GM18520 (cell line): ENCODE measurements around the gene AUH.

Experiments used
- ATAC-seq: cut with Tn5 transposase; IDR thresholded peaks from one replicate; pipeline ENCODE4 v1.9.1; 2021; ENCODE audit not compliant: unreplicated experiment

The AUH gene

DNA sequence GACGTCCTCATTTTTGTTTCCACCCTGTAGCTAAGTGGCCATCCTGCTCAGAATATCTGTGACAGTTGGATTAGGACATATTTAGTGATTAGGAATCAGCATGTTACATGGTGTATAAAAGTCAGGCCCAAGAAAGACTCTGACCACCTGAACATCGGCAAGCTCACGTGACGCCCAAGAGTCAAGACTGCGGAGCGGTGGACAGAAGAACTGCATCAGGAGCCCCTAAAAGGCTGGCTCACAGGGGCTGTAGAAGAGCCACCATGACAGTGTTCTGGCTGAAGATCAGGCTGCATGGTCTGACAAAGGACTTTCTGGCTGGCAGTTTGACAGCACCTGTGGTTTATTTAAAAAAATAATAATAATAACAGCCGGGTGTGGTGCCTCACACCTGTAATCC is 185.3 kb downstream of the AUH start:
- no peak for ATAC-seq

DNA sequence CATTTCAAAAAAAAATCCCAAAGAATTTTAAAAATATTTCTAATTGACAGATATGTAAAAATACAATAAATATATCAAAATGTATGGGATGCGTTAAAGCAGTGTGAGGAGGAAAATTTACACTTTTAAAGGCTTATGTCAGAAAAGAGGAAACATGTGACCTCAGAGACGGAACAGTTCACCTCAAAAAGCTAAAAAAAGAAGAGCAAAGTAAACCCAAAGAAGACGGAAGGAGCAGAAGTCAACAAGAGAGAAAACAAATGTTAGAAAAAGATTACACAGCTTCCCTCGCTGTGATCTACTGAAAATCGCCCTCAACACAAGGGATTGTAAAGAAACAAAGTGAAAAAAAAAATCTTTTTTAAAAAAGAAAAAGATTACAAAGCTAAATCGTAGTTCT is 186.9 kb downstream of the AUH start:
- ATAC-seq = no peak

DNA sequence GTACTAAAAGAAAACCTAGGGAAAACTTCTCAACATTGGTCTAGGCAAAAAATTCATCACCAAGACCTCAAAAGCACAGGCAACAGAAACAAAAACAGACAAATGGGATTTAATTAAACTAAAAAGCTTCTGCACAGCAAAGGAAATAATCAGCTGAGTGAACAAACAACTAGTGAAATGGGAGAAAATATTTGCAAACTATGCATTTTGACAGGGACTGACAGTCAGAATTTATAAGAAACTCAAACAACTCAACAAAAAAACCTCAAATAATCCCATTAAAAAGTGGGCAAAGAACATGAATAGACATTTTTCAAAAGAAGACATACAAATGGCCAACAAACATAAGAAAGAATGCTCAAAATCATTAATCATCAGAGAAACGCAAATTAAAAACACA is 189.4 kb downstream of the AUH start:
- ATAC-seq = no peak

DNA sequence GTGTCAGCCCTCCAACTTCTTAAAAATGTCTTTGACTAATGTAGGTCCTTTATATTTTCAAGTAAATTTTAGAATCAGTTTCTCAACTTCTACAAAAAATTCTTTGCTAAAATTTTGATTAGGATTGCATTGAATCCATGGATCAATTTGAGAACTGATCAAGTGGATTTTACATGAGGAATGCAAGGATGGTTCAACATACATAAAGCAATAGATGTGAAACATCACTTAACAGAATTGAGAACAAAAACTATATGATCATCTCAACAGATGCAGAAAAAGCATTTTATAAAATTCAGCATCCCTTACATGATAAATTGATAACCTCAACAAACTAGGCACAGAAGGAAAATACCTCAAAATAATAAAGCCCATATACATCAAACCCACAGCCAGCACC is 190.8 kb downstream of the AUH start:
- no peak for ATAC-seq

DNA sequence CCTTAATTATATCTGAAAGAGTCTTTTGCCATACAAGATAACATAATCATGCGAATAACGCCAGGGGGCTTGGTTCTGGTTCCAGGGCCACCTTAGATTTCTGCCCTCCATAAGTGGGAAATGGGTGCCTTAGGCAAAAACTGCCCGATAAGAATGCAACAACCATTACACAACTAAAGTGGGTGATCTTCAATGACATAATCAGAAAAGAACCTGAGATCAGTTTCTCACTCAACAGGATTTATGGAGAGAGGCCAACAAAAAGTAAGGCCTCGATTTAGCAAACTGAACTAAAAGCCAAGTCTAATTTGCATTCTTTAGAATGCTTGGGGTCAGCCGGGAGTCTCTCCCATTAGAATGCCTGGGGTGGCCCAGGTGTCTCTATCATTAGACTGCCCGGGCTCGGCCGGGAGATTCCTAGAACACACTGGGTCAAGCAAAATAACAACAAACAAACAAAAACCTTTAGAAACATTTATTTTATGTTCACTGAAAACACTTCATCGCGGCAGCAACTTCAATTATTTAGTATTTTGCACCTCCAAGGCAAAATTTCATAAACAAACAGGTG is 194.8 kb downstream of the AUH start:
- ATAC-seq = no peak

DNA sequence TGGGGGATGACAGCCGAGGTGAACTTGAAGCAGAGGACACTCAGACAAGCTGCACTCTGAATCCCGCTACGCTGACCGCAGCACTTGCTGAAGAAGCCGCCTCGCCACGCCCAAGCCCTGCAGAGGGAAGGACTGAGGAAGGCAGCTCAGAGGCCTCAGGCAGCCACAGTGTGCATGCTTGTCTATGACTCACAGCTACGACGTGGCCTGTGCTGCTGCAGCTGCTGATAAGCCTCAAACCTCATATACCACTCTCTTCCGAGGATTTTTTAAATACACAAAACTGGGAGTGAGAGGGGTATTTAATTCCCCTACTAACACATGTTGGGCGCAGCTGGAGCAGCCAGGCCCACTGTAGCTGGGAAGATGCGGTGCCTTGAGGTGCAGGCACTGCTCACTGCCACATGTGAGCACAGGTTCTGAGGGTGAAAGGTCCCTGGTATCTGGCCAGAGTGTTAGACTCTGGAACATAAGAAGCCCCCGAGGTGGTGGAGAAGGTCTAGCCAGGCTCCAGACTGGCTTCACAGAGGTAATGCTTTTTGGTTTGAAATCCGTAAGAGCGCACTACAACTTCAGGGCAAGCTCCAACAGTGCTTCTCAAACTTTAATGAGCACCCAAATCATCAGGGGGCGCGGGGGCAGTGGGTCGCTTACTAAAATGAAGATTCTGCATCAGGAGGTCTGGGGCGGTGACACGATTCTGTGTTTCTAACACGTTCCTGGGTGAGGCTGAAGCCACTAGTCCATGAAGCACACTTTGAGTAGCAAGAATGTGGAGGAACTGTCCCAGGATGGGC is 196.8 kb downstream of the AUH start:
- ATAC-seq = no peak
